Fibroblast of pulmonary artery (primary cell): ENCODE measurements around the gene ATXN7L3.
A peak's percentile ranks its signal among the peaks of the same experiment; 100 is the strongest.

ENCODE experiments used
- DNase-seq: peaks from one replicate; pipeline ENCODE4 v3.0.0-alpha.2; 2010; ENCODE audit warnings: low read depth
- H3K4me3 ChIP-seq: replicated peaks from 2 replicates; pipeline ENCODE4 v1.5.1; 2011; ENCODE audit warnings: low read depth, mild to moderate bottlenecking, control low read depth, low read length, moderate library complexity
- CTCF ChIP-seq: IDR thresholded peaks from 2 replicates; pipeline ENCODE4 v1.5.1; 2011; ENCODE audit warnings: mild to moderate bottlenecking, control low read depth, low read length, inconsistent platforms; ENCODE audit errors: missing control alignments

The ATXN7L3 gene

GRCh38 chr17:44191369-44191768, 8.3 kb downstream of the ATXN7L3 start:
- no peak for TF ChIP-seq CTCF
- DNase-seq: no peak
- H3K4me3 ChIP-seq: no peak overlapping the region

- no peak overlapping the region for H3K4me3 ChIP-seq
- no peak for DNase-seq
- no peak for TF ChIP-seq CTCF
Measured at GRCh38 chr17:44190481-44190880, 9.2 kb downstream of the ATXN7L3 start.

GRCh38 chr17:44188576-44189403, 10.9 kb downstream of the ATXN7L3 start:
- H3K4me3 ChIP-seq: peak overlapping the region; percentile 100
- TF ChIP-seq CTCF: no peak
- no peak for DNase-seq

- TF ChIP-seq CTCF: no peak
- peak overlapping the region; percentile 100 for H3K4me3 ChIP-seq
- DNase-seq: peak; percentile 60
Measured at GRCh38 chr17:44187131-44187899, 12.4 kb downstream of the ATXN7L3 start.

- peak within 1 kb of the TSS; percentile 100 for H3K4me3 ChIP-seq
- DNase-seq: peak; percentile 100
- no peak for TF ChIP-seq CTCF
Measured at GRCh38 chr17:44186307-44187130, 13.2 kb downstream of the ATXN7L3 start, which contains the start of gene TMUB2. TSS of gene TMUB2 (plus strand) at chr17:44186972. CDS start at chr17:44187709, 737 bp downstream.

GRCh38 chr17:44184212-44184810, 15.4 kb downstream of the ATXN7L3 start:
- H3K4me3 ChIP-seq: no peak overlapping the region
- DNase-seq: no peak
- TF ChIP-seq CTCF: no peak
